GM12878 (cell line): ENCODE results near the gene GANC. TPM values are rescaled to one million over a fixed set of nuclear protein-coding genes. Genes with fewer than 3 reads are reported as not detected.

ENCODE experiments used
- ATAC-seq: fragments of 200-7000 bp; cut with Tn5 transposase; 3 replicates; pipeline ENCODE4 v1.9.1; 2020; ENCODE audit warnings: mild to moderate bottlenecking, moderate library complexity
- BruUV-seq: library from RNA; stranded (reverse); fragments of 400-500 nt; replicated peaks from 2 replicates; lab custom pipeline; 2021; lab: Mats Ljungman, UMichigan
- CTCF ChIA-PET: fragments of 300-600 bp; sonication (Branson Sonifier 250); formaldehyde crosslinking; extraction: SDS; loops from one replicate; lab custom pipeline; 2021; ENCODE audit warnings: inconsistent platforms; lab: Yijun Ruan, JAX
- POLR2A ChIA-PET: fragments of 350-600 bp; formaldehyde crosslinking; extraction: SDS; loops from one replicate; lab custom pipeline; 2021; ENCODE audit warnings: inconsistent platforms; lab: Charles Lee
- RAD21 ChIA-PET: fragments of 300-600 bp; sonication (Branson Sonifier 250); formaldehyde crosslinking; loops from one replicate; lab custom pipeline; 2023; ENCODE audit warnings: antibody characterized with exemption; ENCODE audit not compliant: unreplicated experiment; lab: Charles Lee
- SMC1A ChIA-PET: fragments of 300-600 bp; sonication (Branson Sonifier 250); formaldehyde crosslinking; loops from one replicate; lab custom pipeline; 2023; ENCODE audit not compliant: unreplicated experiment, uncharacterized antibody; lab: Charles Lee
- DNase-seq: peaks from one replicate; pipeline ENCODE4 v3.0.0-alpha.2; 2011; ENCODE audit warnings: low read depth, low spot score
- FAIRE-seq: peaks from 3 replicates; lab custom pipeline; 2011; peaks lifted over from hg19 to GRCh38; lab: Jason Lieb, UNC
- H2AFZ ChIP-seq: 2 replicates; pipeline ENCODE4 v1.6.0; 2011; ENCODE audit warnings: low read depth, low read length, control low read depth; ENCODE audit not compliant: control insufficient read depth
- H3K27ac ChIP-seq: 2 replicates; pipeline ENCODE4 v1.5.1; 2011; ENCODE audit warnings: control low read depth; ENCODE audit not compliant: control insufficient read depth, insufficient read depth
- H3K27me3 ChIP-seq, 2 experiments: replicated peaks in 1 of 2; 2 replicates each; pipeline versions ENCODE4 v1.6.0 to v1.6.1; 2011; ENCODE audit warnings: low read length in 1 of 2; ENCODE audit not compliant: control insufficient read depth in 2 of 2, insufficient read depth in 2 of 2
- H3K36me3 ChIP-seq, 2 experiments: 2 replicates each; pipeline ENCODE4 v1.5.1; 2011; ENCODE audit warnings: low read length in 1 of 2; ENCODE audit not compliant: control insufficient read depth in 2 of 2, insufficient read depth in 2 of 2
- H3K4me1 ChIP-seq: 2 replicates; pipeline ENCODE4 v1.6.1; 2011; ENCODE audit warnings: mild to moderate bottlenecking, low read length, moderate library complexity, mixed read lengths; ENCODE audit not compliant: control insufficient read depth, insufficient read depth
- H3K4me2 ChIP-seq: 2 replicates; pipeline ENCODE4 v1.6.0; 2011; ENCODE audit warnings: control low read depth; ENCODE audit not compliant: control insufficient read depth, insufficient read depth
- H3K4me3 ChIP-seq: fragments of 200-600 bp; sonication (generic); 2 replicates; pipeline ENCODE4 v1.5.1; 2016
- H3K79me2 ChIP-seq: 2 replicates; pipeline ENCODE4 v1.6.0; 2011; ENCODE audit warnings: low read length; ENCODE audit not compliant: control insufficient read depth, insufficient read depth
- H3K9ac ChIP-seq: 2 replicates; pipeline ENCODE4 v1.8.0; 2011; ENCODE audit warnings: low read length, control low read depth, mixed read lengths; ENCODE audit not compliant: control insufficient read depth, insufficient read depth
- H3K9me3 ChIP-seq: replicated peaks from 3 replicates; pipeline ENCODE4 v1.5.1; 2011; ENCODE audit warnings: mild to moderate bottlenecking, low read length; ENCODE audit not compliant: control insufficient read depth, insufficient read depth
- H4K20me1 ChIP-seq: 2 replicates; pipeline ENCODE4 v1.6.0; 2011; ENCODE audit not compliant: control insufficient read depth, insufficient read depth
- ATF7 ChIP-seq: fragments of 450-650 bp; IDR thresholded peaks from 2 replicates; pipeline ENCODE4 v1.6.1; 2016; ENCODE audit warnings: low read depth, mild to moderate bottlenecking
- BHLHE40 ChIP-seq, 2 experiments: fragments of 450-650 bp in 1 of 2; IDR thresholded peaks; 2 replicates each; pipeline ENCODE4 v1.6.1; 2011 to 2017; ENCODE audit warnings: low read depth in 2 of 2, borderline replicate concordance in 1 of 2, improper control_type of control experiment in 1 of 2, low read length in 1 of 2, mild to moderate bottlenecking in 1 of 2
- CHD4 ChIP-seq: fragments of 200-600 bp; sonication (generic); IDR thresholded peaks from 2 replicates; pipeline ENCODE4 v1.6.1; 2016; ENCODE audit warnings: mild to moderate bottlenecking
- HSF1 ChIP-seq: fragments of 150-350 bp; IDR thresholded peaks from 2 replicates; pipeline ENCODE4 v1.6.1; 2014; ENCODE audit warnings: mild to moderate bottlenecking, low read depth, low read length
- KLF5 ChIP-seq: fragments of 450-650 bp; IDR thresholded peaks from 2 replicates; pipeline ENCODE4 v1.6.1; 2014; ENCODE audit warnings: mild to moderate bottlenecking; ENCODE audit not compliant: partially characterized antibody
- LARP7 ChIP-seq: fragments of 450-650 bp; IDR thresholded peaks from 2 replicates; pipeline ENCODE4 v1.6.1; 2017; ENCODE audit warnings: mild to moderate bottlenecking
- MYB ChIP-seq: fragments of 150-350 bp; IDR thresholded peaks from 2 replicates; pipeline ENCODE4 v1.6.1; 2014; ENCODE audit warnings: mild to moderate bottlenecking, low read depth, low read length, borderline replicate concordance
- MYC ChIP-seq: IDR thresholded peaks from 2 replicates; pipeline ENCODE4 v1.6.1; 2011; ENCODE audit warnings: mild to moderate bottlenecking, low read length, moderate library complexity, inconsistent platforms; ENCODE audit not compliant: insufficient read depth, insufficient replicate concordance, insufficient read length, severe bottlenecking
- NFIC ChIP-seq: IDR thresholded peaks from 2 replicates; pipeline ENCODE4 v1.6.1; 2012; ENCODE audit warnings: low read depth, mild to moderate bottlenecking, inconsistent platforms, low read length, moderate library complexity
- NR2C2 ChIP-seq: IDR thresholded peaks from 2 replicates; pipeline ENCODE4 v1.6.1; 2011; ENCODE audit warnings: borderline replicate concordance, low read depth; ENCODE audit not compliant: control insufficient read depth, insufficient read length
- RUNX3 ChIP-seq: IDR thresholded peaks from 2 replicates; pipeline ENCODE4 v1.6.1; 2012; ENCODE audit warnings: low read length, inconsistent platforms
- STAT1 ChIP-seq: fragments of 450-650 bp; conservative IDR thresholded peaks from 2 replicates; pipeline ENCODE4 v1.6.1; 2014; ENCODE audit warnings: antibody characterized with exemption, mild to moderate bottlenecking
- WGBS: methylation state at CpG from one replicate; pipeline ENCODE4 v1.1.6; 2016; ENCODE audit warnings: low lambda C conversion rate; ENCODE audit not compliant: insufficient replicate concordance, insufficient coverage; ENCODE audit errors: missing lambda C conversion rate; 5-methylcytosine and 5-hydroxymethylcytosine counted together
- in situ Hi-C: fragments of 300-500 bp; cut with MboI; formaldehyde crosslinking; loops from 9 replicates; pipeline ENCODE4 v1.14.3; 2018; ENCODE audit warnings: mixed read lengths
- intact Hi-C: fragments of 100-400 bp; cut with micrococcal nuclease; formaldehyde crosslinking; loops from one replicate; pipeline ENCODE4 v1.14.2; 2022; ENCODE audit not compliant: unreplicated experiment
- polyA plus RNA-seq, 11 experiments: library from polyadenylated mRNA; depleted of rRNA in 4 of 11; unstranded in 6 of 11; stranded (reverse) in 5 of 11; fragments of >200 nt; fragmentation: Nextera tagmentation in 4 of 11; fragmentation: Illumina TruSeq in 1 of 11; extraction: Ambion mirVana in 4 of 11; extraction: Trizol in 1 of 11; gene quantifications; 1 replicate in 1 of 11; 2 replicates in 10 of 11; pipeline versions ENCODE4 v1.2.1 to v1.2.3, GENCODE V29; 2011 to 2016; ENCODE audit warnings: inconsistent platforms in 2 of 11, missing spikeins in 2 of 11, low read depth in 1 of 11
- total RNA-seq, 4 experiments: library from RNA; depleted of rRNA in 3 of 4; stranded (reverse); fragments of >200 nt in 3 of 4; fragmentation: Illumina TruSeq in 1 of 4; extraction: Trizol in 1 of 4; gene quantifications; 2 replicates each; pipeline versions ENCODE4 v1.2.1 to v1.2.3, GENCODE V29; 2013 to 2021

The GANC gene
- total and polyA plus RNA-seq, 10 of the 15 experiments (the other 5 are each of a cell fraction or from before 2014, with no cell fraction given) = 11.3 to 35.3 (median 23.0) TPM

GRCh38 chr15:42275780-42276391 is 2.9 kb downstream of the GANC start:
- ChIA-PET SMC1A (interaction anchor here (0.8 to 2.6 kb wide), 5 partner anchors 14 to 69 kb away, joined by 3 to 9 read pairs (median 5); partner anchors contain the start of gene VPS39), RAD21 (interaction anchor here (0.6 kb wide), 1 partner anchor 82 kb away, joined by 3 read pairs; no protein-coding TSS in a partner anchor), CTCF (interaction anchor here (0.8 to 1.4 kb wide), 2 partner anchors 92 to 137 kb away, joined by 3 read pairs; no protein-coding TSS in a partner anchor), POLR2A (interaction anchor here (1.1 kb wide), 1 partner anchor 69 kb away, joined by 3 read pairs; no protein-coding TSS in a partner anchor)
- H3K9me3 ChIP-seq = no peaks in the 10 kb centered on the region
- BruUV-seq = no TSS peak
- ATAC-seq (no peak), FAIRE-seq (no peak), DNase-seq (no peak)
- in situ Hi-C loops (no loop called here), intact Hi-C loops (no loop called here)
- peak overlapping the region; percentile 98 for H3K4me2 ChIP-seq
- H3K4me3 ChIP-seq = peak overlapping the region; percentile 85
- peaks cover 50% of the 10 kb centered on the region for H3K79me2 ChIP-seq
- no peak for TF ChIP-seq LARP7
- 0 out of 2 replicates have a peak, but pooled peaks have one; percentile 20 for TF ChIP-seq RUNX3
- no peaks in the 10 kb centered on the region; a peak in 2 of 4 replicates for H3K36me3 ChIP-seq
- H3K27ac ChIP-seq = peak overlapping the region; percentile 95; the same call in 1 of the 2 replicates
- H3K9ac ChIP-seq = peak overlapping the region; percentile 97
- 2% methylated on average over 4 of the region's 4 CpGs for WGBS
- H3K4me1 ChIP-seq = no peaks in the 10 kb centered on the region; the same call in 1 of the 2 replicates
- no peaks in the 10 kb centered on the region for H3K27me3 ChIP-seq
- H4K20me1 ChIP-seq = no peaks in the 10 kb centered on the region
- peak overlapping the region; percentile 57 for H2AFZ ChIP-seq

- Histone ChIP-seq H3K9ac (no peak overlapping the region), H3K36me3 (no peaks in the 10 kb centered on the region; a peak in 2 of 4 replicates), H3K4me3 (no peak overlapping the region), H3K27ac (no peak overlapping the region), H3K4me2 (no peak overlapping the region), H3K79me2 (peaks cover 41% of the 10 kb centered on the region), H4K20me1 (no peaks in the 10 kb centered on the region), H3K9me3 (no peaks in the 10 kb centered on the region), H3K4me1 (no peaks in the 10 kb centered on the region; the same call in 1 of the 2 replicates), H2AFZ (no peak overlapping the region), H3K27me3 (no peaks in the 10 kb centered on the region)
- POLR2A ChIA-PET = no interaction called here
- intact Hi-C loops (no loop called here), in situ Hi-C loops (no loop called here)
- RAD21 ChIA-PET = no interaction called here
- FAIRE-seq (no peak), ATAC-seq (no peak), DNase-seq (no peak)
- WGBS = 100% methylated on average over 2 of the region's 2 CpGs
- no TSS peak for BruUV-seq
- SMC1A ChIA-PET = interaction anchor here (0.5 to 2.6 kb wide), 4 partner anchors 13 to 69 kb away, joined by 3 to 9 read pairs (median 4); partner anchors contain the start of gene VPS39
- CTCF ChIA-PET = interaction anchor here (0.8 to 1.0 kb wide), 2 partner anchors 92 to 195 kb away, joined by 3 read pairs; no protein-coding TSS in a partner anchor
- TF ChIP-seq KLF5 (no peak), MYB (no peak), ATF7 (no peak), HSF1 (no peak), BHLHE40 (IDR thresholded peaks at IDR 0.05; ENCODE audit: borderline replicate concordance in 1 of 2, low read depth in 2 of 2, low read length in 1 of 2) (no peak), STAT1 (no peak), NFIC (no peak), MYC (no peak), CHD4 (no peak), NR2C2 (no peak)
Observed at GRCh38 chr15:42276762-42277161, 3.8 kb downstream of the GANC start.
